Iris pigment epithelial cell (primary cell): ENCODE measurements around the gene LCE2C.
"Not testable (repeated sequence)": the region's sequence is repeated elsewhere in the genome, so short reads cannot be mapped to it uniquely, and the experiment has no call there.

Experiments used
- DNase-seq: peaks from one replicate; pipeline ENCODE4 v3.0.0-alpha.2; 2011; ENCODE audit warnings: low read depth

The LCE2C gene, protein sequence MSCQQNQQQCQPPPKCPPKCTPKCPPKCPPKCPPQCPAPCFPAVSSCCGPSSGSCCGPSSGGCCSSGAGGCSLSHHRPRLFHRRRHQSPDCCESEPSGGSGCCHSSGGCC

GRCh38 chr1:152674983-152675382 is at the start of gene LCE2C:
Gene LCE2C, plus strand, starts transcription at chr1:152675279. Its CDS starts 737 bp downstream, at chr1:152676016.
- DNase-seq, result not testable (repeated sequence)

- DNase-seq, result no peak
Measured at GRCh38 chr1:152626744-152627143, 48.3 kb upstream of the LCE2C start.

- DNase-seq, result no peak
Measured at GRCh38 chr1:152630596-152630995, 44.5 kb upstream of the LCE2C start.

DNA sequence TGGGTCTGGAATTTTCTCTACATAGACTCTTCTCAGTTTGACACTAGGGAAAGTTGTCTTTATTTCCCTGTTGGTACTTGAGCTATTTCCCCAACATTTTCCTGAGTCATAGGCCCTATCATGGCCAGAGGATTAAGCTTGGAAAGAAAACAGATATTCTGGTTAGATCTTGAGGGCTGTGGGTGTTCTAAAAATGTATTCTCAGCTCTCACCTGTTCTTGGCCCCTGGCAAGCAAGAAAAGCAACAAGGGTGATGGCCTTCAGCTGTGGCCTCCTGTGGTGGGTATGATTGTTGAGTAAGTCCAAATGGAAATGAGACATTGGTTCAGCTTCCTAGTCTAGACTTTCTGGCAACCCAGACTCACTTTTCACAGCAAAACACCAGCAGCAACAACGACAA is 34.7 kb upstream of the LCE2C start:
- no peak for DNase-seq

- DNase-seq, result no peak
Measured at GRCh38 chr1:152643945-152644344, 31.1 kb upstream of the LCE2C start.

GRCh38 chr1:152645146-152645545 is 29.9 kb upstream of the LCE2C start:
- DNase-seq, result no peak

- no peak for DNase-seq
Measured at GRCh38 chr1:152646656-152647055, 28.4 kb upstream of the LCE2C start.

GRCh38 chr1:152654110-152654509 is 21.0 kb upstream of the LCE2C start:
- peak; percentile 28 for DNase-seq

- no peak for DNase-seq
Measured at GRCh38 chr1:152656459-152656858, 18.6 kb upstream of the LCE2C start.

GRCh38 chr1:152657677-152658076 is 17.4 kb upstream of the LCE2C start:
- DNase-seq, result no peak

DNA sequence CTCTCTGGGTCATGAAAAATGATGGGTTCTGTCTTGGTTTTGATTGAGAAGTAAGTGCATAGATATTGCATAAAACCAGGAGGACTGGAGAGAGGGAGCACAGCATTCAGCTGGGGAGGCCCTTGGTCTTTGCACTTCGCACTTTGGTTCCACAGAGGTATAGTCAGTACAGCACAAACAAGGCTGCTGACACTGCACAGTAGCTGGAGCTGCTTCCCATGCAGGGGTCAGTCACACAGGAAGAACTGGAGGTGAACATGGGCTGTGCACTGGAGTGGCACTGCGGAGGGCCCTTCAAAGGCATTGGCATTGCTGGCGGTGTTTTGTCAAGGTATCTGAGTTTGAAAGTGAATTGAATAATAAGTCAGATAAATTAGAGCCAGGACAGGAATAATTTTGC is 16.4 kb upstream of the LCE2C start:
- no peak for DNase-seq

- DNase-seq, result no peak
Measured at GRCh38 chr1:152663098-152663497, 12.0 kb upstream of the LCE2C start, which contains the start of gene LCE2D. Gene LCE2D, plus strand, starts transcription at chr1:152663380. Its CDS starts 726 bp downstream, at chr1:152664106.

DNA sequence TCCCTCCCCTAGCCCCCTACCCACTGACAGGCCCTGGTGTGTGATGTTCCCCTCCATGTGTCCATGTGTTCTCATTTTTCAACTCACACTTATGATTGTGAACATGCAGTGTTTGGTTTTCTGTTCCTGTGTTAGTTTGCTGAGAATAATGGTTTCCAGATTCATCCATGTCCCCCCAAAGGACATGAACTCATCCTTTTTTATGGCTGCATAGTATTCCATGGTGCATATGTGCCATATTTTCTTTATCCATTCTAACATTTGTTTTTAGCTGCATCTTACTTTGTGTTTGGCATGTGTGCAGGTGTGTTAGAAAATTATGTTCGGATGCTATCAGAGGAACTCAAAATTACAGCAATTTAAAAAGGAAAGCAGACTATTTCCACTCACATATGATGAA is 8.9 kb upstream of the LCE2C start:
- DNase-seq, result not testable (repeated sequence)

GRCh38 chr1:152667648-152668047 is 7.4 kb upstream of the LCE2C start:
- DNase-seq, result no peak

DNA sequence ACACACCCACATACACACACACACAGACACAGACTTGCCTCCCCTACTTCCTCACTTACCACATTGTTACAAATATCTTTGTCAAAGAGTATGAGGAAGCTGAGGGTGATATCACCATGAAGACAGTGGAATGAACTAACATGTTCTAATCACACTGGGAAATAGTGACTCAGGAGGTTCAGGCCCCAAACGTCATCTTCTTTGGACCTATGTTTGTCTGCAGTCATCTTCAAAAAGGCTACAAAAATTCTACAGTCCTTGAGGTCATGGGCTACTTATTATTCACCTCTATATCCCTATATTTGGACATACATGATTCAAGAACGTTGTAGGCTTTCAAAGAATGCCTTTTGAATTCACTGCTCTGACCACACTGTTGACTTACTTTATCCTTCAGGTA is 2.1 kb upstream of the LCE2C start:
- no peak for DNase-seq

- DNase-seq, result no peak
Measured at GRCh38 chr1:152679459-152679858, 4.4 kb downstream of the LCE2C start.

DNA sequence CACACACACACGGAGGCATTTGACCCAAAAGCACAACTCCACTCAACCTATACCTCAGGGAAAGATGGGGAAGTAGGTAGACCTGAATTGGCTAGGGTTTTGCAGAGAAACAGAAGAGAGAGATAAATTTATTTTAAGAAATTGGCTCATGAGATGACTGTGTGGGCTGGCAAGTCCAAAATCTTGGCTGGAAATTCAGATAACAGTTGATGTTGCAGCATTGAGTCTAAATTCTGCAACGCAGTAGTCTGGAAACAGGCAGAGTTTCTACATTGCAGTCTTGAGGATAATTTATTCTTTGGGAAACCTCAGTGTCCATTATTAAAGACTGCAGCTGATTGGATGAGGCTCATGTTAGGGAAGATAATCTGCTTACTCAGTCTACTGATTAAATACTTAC is 6.5 kb downstream of the LCE2C start:
- no peak for DNase-seq

DNA sequence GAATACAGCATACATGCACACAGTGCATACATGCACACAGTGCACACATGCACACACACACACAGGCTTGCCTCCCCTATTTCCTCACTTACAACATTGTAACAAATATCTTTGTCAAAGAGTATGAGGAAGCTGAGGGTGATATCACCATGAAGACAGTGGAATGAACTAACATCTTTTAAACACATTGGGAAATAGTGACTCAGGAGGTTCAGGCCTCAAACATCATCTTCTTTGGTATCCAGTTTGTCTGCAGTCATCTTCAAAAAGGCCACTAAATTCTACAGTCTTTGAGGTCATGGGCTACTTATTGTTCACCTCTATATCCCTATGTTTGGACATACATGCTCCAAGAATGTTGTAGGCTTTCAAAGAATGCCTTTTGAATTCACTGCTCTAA is 8.8 kb downstream of the LCE2C start:
- no peak for DNase-seq

DNA sequence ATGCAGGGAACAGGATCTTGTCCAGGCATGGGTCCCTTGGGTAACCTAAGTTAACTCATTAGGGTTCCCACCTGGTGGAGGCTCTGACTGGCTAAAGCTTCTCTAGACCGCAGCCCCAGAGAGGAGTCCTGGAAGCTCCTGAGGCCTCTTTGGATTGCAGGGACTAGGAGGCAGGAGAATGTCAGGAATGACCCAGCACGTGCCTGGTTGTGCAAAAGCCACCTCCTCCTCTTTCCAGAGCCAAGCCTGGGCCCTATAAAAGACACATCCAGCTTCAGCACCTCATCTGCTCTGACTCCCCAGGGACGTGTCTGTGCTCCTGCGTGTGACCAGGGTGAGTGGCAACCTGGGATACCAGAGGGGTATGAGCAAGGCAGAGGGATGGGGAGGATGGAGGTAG is 10.7 kb downstream of the LCE2C start, which contains the start of gene LCE2B:
Gene LCE2B, plus strand, starts transcription at position 301 of the 400 bp plus-strand sequence. CDS start 721 bp downstream, outside the sequence.
- not testable (repeated sequence) for DNase-seq

DNA sequence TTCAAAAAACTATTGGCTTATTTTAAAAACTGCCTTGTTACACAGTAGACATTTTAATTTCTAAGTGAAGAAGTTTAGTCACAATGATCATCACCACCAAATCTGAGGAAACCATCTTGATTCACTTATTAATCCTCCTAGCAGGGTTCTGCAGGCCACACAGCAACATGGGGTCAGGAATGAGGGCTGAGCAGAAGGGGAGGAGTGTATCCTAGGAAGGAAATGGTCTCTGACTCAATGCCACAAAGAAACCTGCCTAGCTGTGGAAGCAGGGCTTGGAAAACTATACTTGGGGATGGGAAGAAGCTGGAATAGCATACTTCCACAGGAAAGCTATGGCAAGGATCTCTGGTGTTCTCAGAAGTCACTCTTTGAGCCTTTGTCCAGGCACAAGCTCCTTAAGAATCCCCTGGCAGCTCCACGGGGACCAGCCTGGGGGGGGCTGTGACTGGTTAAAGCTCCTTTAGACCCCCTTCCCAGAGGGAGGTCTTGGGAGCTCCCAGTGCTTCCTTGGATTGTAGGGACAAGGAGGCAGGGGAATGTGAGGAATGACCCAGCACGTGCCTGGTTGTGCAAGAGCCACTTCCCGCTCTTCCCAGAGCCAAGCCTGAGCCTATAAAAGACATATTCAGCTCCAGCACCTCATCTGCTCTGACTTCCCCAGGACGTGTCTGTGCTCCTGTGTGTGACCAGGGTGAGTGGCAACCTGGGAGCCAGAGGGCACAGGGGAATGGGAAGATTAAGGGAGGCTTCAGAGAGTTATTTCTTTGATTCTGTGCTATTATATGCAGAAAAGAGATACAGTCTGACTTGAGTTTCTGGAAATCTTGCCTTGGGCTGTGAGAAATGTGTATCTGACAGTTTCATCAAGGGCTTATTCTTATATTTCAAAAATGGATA is 22.9 kb downstream of the LCE2C start, which contains the start of gene LCE2A:
Gene LCE2A, plus strand, starts transcription at position 645 of the 900 bp plus-strand sequence. CDS start 557 bp downstream, outside the sequence.
- DNase-seq, result no peak

- no peak for DNase-seq
Measured at GRCh38 chr1:152699746-152700145, 24.7 kb downstream of the LCE2C start.

GRCh38 chr1:152707860-152708259 is 32.8 kb downstream of the LCE2C start, which contains the start of gene LCE4A:
Gene LCE4A, plus strand, starts transcription at chr1:152708160. Its CDS starts 916 bp downstream, at chr1:152709076.
- DNase-seq, result no peak

- no peak for DNase-seq
Measured at GRCh38 chr1:152718238-152718637, 43.2 kb downstream of the LCE2C start.
